Posterior vena cava (tissue), 2 donors: Measurements from ENCODE around the gene BACH2. TPM values are rescaled to one million over a fixed set of nuclear protein-coding genes. Genes with fewer than 3 reads are reported as not detected.
"Not testable (repeated sequence)": the region's sequence is repeated elsewhere in the genome, so short reads cannot be mapped to it uniquely, and the experiment has no call there.

Experiments
- DNase-seq: peaks from one replicate; pipeline ENCODE4 v3.0.0-alpha.2; 2020; ENCODE audit warnings: low spot score
- intact Hi-C, 2 donors: fragments of 100-400 bp; cut with DNase I; formaldehyde crosslinking; loops; one replicate each; pipeline versions ENCODE4 v1.14.1 to v1.14.2; 2022 to 2023
- microRNA-seq, 2 donors: library from miRNA; unstranded; fragments of <30 nt; microRNA quantifications; one replicate each; pipeline ENCODE4 v1.2.0, GENCODE V29; 2020 to 2021; ENCODE audit warnings: borderline microRNAs expressed in 2 of 2
- total RNA-seq, 2 donors: library from RNA; stranded (reverse); fragmentation: NEBNext Ultra II Directional; extraction: Animal tissue kit (Norgen Biotek cat#: 25700); gene quantifications; one replicate each; pipeline ENCODE4 v1.2.1, GENCODE V29; 2021
- donor health status: DM: yes; HTN: yes; CAD: no.
- donor health status: DM: yes; HTN: yes; CAD: no.

The BACH2 gene
- total RNA-seq, 2 donors from 2014 or later = 3.9 to 4.5 TPM

DNA sequence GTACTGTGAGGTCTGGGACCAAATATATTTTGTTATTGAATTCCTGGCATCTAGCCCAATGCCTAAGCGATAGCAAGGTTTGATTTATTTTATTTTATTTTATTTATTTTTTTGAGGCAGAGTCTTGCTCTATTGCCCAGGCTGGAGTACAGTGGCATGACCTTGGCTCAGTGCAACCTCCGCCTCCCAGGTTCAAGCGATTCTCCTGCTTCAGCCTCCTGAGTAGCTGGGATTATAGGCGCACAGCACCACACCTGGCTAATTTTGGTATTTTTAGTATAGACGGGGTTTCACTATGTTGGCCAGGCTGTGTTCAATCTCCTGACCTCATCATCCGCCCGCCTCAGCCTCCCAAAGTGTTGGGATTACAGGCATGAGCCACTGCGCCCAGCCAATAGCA lies 404.1 kb downstream of the BACH2 start:
- DNase-seq, intact Hi-C loops: not testable (repeated sequence)

- intact Hi-C loops, DNase-seq: not testable (repeated sequence)
Observed at GRCh38 chr6:89890845-89891528, 405.7 kb downstream of the BACH2 start.

GRCh38 chr6:89888871-89889270 lies 407.8 kb downstream of the BACH2 start:
- intact Hi-C loops = no loop called here
- DNase-seq = no peak

DNA sequence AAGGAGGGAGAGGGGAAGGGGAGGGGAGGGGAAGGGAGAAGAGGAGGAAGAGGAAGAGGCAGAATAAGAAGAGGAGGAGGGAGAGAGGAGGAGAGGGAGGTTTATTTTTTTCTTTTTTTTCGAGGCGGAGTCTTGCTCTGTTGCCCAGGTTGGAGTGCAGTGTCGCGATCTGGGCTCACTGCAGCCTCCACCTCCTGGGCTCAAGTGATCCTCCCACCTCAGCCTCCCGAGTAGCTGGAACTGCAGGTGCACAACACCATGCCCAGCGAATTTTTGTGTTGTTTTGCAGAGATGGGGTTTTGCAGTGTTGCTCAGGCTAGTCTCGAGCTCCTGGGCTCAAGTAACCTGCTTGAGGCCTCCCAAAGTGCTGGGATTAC lies 408.5 kb downstream of the BACH2 start:
- intact Hi-C loops = no loop called here
- DNase-seq = no peak

GRCh38 chr6:89887452-89888137 lies 409.0 kb downstream of the BACH2 start:
- DNase-seq = no peak
- intact Hi-C loops = no loop called here

- intact Hi-C loops = no loop called here
- no peak for DNase-seq
Observed at GRCh38 chr6:89886378-89887120, 410.1 kb downstream of the BACH2 start.

Small RNA genes within 50 kb of the gene (microRNA-seq; reads per million reads assigned to microRNA genes)
- 0 reads per million in 2 donors for gene MIR4464
